SK-N-DZ (cell line): ENCODE data around the gene SGMS2.
"Not testable (repeated sequence)": the region's sequence is repeated elsewhere in the genome, so short reads cannot be mapped to it uniquely, and the experiment has no call there.

Experiments
- DNase-seq: peaks from one replicate; pipeline ENCODE4 v3.0.0-alpha.2; 2015; ENCODE audit warnings: low spot score

The SGMS2 gene

DNA sequence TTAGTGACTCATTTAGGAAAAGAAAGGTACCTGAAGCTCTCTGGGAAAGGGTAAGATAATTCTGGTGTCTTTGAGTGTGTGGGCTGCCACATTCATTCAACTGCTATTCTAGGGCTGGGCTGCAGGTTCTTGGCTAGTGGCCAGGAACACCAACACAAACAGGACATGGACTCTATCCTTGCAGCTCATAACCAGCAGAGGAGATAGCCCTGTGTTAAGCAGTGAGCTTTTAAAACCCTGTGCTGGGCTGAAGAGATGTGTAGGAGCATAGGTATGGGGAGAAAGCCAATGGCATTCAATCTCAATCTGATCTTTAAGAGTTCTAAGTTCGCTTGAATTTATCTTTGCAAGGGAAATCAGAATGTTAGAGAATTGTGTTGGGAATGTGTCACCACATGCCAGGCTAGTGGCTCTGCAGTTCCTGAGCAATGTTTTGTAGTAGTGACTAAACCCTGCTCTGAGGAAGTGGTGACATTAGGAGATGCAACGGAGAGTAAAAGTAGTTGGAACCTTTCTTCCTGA lies 39.2 kb downstream of the SGMS2 start:
- DNase-seq = no peak

- DNase-seq = no peak
These were observed 42.0 kb downstream of the SGMS2 start for GRCh38 chr4:107866726-107867125.

DNA sequence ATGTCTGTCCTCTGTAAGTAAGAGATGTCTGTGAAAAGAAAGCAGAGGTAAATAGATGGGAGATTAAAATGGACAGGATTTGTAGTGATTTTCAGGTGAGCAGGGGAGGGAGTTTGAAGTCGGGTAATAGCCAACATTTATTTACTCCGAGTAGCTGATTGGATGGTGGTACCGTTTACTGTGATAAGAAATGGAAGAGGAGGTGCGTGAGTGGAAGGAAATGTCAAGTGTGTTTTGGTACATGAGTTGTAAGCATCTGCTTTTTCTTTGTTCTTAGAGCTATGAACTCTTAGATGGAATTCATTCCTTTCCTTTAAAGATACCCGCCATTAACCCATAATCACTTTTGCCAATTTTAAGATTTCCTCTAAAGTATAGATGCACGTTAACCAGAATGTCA lies 45.5 kb downstream of the SGMS2 start:
- no peak for DNase-seq

DNA sequence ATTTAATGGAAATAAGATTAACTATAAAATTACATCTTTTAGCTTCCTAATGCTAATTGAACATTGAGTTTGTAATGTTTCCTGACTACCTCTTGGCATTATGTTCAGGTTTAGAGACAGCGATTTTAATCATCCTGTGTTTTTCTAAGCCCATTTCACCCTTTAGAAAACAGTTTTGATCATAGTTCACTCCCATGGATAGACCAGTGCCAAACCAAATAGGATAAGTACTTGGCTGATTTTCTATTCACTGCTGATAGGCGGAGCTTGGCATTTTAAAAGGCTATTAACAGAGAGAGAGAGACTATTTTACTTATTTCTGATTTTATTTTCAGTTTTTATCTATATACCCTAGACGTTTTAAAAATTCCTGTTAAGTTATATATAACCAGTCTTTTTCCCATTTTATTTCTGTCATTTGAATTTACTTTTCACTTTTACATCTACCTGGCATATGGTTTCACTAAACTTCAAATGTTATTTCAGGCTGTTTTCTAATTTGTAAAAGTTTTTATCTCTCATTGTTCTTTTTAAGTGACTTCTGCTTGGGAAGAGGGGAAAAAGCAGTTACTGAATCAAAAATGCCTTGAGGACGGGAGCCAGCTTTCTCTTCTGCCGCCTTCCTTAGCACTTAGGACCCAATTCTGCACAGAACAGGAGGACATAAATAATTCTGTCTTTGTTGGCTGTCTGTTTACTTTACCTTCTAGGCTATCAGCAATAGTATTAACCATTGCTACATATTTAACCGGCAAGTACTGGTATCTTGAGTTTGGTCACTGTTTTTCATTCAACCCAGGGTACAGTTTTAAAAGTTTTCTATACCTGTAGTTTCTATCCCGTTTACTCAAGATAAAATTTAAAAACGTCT lies 46.4 kb downstream of the SGMS2 start:
- DNase-seq = no peak

GRCh38 chr4:107874024-107874423 lies 49.3 kb downstream of the SGMS2 start:
- DNase-seq = no peak

DNA sequence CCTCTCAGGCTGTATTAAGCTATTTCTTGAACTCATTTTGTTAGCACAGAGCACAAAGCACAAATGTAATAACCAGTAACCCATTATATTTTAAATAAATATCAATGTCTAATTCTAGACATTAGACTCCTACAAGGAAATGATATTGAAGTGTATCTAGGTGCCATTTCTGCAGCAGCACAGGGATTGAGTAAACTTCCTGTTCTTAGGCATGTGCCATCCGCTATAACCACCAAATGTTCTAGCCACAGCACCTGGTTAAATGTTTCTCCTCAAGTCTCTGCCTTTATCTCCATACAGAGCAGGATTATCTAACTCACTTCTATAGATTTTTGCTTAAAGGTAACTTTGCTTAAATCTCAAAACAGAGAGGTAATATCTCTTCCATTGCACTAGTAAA lies 51.4 kb downstream of the SGMS2 start:
- no peak for DNase-seq

- no peak for DNase-seq
These were observed 52.6 kb downstream of the SGMS2 start for GRCh38 chr4:107877361-107877760.

GRCh38 chr4:107885865-107886264 lies 61.1 kb downstream of the SGMS2 start:
- DNase-seq = no peak

- peak; percentile 2 for DNase-seq
These were observed 63.5 kb downstream of the SGMS2 start for GRCh38 chr4:107888237-107888636.

- no peak for DNase-seq
These were observed 66.0 kb downstream of the SGMS2 start for GRCh38 chr4:107890779-107891178.

DNA sequence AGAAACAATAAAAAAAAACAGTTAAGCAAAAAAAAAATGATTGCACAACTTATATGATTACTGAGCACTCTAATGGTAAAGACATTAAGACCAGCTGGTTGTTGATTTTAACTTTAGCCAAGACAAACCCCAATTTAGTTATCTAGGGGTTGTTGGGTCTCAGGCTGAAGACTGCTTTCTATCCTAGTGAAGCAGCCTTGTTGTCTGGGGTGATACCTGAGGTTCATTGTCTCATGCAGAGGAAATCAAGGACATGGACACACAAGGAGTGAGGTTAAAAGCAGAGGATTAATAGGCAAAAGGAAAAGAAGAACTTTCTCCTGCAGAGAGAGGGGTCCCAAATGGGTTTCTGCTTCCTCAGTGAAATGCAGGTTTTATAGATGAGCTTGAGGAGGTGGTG lies 66.6 kb downstream of the SGMS2 start:
- no peak for DNase-seq

DNA sequence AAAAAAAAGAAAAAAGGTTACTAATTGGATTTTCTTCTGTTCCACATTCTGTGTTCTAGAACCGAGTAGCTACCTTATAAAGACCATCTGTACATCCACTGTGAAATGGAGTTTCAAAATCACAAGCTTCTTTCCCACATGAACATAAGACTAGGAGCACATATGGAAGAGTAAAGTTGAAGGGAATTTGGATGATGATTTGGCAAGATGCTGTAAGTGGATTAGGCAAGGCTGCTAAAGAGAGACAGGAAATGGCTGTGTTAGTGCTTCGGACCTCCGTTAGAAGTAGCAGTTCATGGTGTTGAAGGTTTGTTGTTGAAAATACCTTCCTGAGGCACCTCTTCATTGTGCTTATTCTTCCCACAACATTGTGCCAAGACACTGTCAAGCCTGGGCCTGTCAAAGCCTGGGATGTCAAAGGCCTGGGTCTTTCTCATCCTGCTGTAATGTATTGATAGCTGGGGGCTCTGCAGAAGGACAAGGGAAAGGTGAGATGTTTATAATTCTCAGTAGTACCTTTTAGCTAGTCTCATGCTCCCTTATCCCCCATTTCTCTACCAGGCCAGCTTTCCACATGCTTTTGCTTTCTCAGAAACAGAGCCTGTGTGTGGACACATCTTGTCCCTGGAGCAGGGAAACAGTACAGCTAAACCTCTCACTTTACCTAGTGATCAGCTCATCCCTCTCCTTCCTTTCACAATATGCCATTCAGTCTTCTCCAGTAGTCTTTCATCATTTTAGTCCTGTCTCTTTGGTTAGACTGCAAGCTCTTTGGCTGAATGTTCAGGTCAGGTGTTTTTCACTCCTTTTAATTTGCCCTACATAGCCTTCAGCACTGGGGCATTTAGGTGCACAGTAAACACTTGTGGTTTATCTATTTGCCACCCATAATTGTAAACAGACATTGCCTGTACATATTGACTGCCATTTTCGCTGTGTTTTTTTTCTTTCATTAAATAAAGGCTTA lies 68.7 kb downstream of the SGMS2 start:
- DNase-seq = no peak

- DNase-seq = no peak
These were observed 69.4 kb downstream of the SGMS2 start for GRCh38 chr4:107894138-107894603.

- no peak for DNase-seq
These were observed 71.5 kb downstream of the SGMS2 start for GRCh38 chr4:107896158-107896645.

GRCh38 chr4:107896646-107897045 lies 71.9 kb downstream of the SGMS2 start:
- no peak for DNase-seq

DNA sequence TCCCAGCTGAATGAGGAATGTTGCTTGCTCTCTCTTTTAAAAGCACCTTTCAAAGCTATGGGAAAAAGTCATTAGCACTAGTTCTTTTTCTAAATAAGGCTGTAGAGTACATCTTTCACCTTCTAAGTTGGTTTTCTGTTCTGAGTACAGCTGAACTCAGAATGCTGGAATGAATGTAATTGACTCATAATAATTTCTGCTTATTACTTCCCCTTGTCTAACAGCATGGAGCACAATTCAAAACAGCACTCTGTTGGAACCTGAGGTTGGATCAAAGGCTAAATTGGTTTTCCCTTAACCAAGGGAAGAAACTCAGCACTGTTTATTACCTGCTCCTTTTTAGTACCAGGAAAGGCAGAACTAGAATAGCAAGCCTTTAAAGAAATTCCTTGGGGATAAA lies 73.1 kb downstream of the SGMS2 start:
- DNase-seq = no peak

GRCh38 chr4:107900067-107900466 lies 75.3 kb downstream of the SGMS2 start:
- no peak for DNase-seq

- no peak for DNase-seq
These were observed 75.8 kb downstream of the SGMS2 start for GRCh38 chr4:107900508-107900907.

GRCh38 chr4:107901213-107901934 lies 76.6 kb downstream of the SGMS2 start:
- no peak for DNase-seq

GRCh38 chr4:107902715-107903114 lies 78.0 kb downstream of the SGMS2 start:
- DNase-seq = no peak

DNA sequence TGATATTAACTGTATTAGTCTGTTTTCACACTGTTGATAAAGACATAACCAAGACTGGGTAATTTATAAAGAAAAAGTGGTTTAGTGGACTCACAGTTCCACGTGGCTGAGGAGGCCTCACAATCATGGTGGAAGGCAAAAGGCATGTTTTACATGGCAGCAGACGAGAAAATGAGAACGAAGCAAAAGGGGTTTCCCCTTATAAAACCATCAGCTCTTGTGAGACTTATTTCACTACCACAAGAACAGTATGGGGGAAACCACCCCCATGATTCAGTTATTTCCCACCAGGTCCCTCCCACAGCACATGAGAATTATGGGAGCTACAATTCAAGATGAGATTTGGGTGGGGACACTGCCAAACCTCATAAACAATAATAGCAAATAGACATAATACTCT lies 80.3 kb downstream of the SGMS2 start:
- not testable (repeated sequence) for DNase-seq
